HCT116 (cell line): ENCODE measurements around the gene PLEKHA8. TPM values are rescaled to one million over a fixed set of nuclear protein-coding genes. Genes with fewer than 3 reads are reported as not detected.

Source experiments
- ATAC-seq: fragments of 200-7000 bp; cut with Tn5 transposase; 2 replicates; pipeline ENCODE4 v1.9.1; 2020; ENCODE audit warnings: mild to moderate bottlenecking, moderate library complexity
- BruUV-seq: library from RNA; stranded (reverse); fragments of 400-500 nt; replicated peaks from 2 replicates; lab custom pipeline; 2021; lab: Mats Ljungman, UMichigan
- CTCF ChIA-PET: fragments of 300-600 bp; sonication (Branson Sonifier 250); formaldehyde crosslinking; loops from one replicate; lab custom pipeline; 2021; ENCODE audit warnings: antibody characterized with exemption; lab: Charles Lee
- POLR2A ChIA-PET: fragments of 300-600, 350-600 bp; sonication (Branson Sonifier 250); formaldehyde crosslinking; loops from one replicate; lab custom pipeline; 2021; ENCODE audit warnings: antibody characterized with exemption; lab: Charles Lee
- RAD21 ChIA-PET, 2 experiments: fragments of 300-600 bp; sonication (Branson Sonifier 250); formaldehyde crosslinking; loops; one replicate each; lab custom pipeline; 2023; ENCODE audit warnings: low total read pairs in 2 of 2; ENCODE audit not compliant: uncharacterized antibody in 2 of 2, unreplicated experiment in 2 of 2, low non-redundant PET in 1 of 2; lab: Charles Lee
- DNase-seq: peaks from one replicate; pipeline ENCODE4 v3.0.0-alpha.2; 2010; ENCODE audit warnings: low read depth, low spot score
- H2AFZ ChIP-seq: fragments of 200-600 bp; shearing (Covaris generic), sonication (generic); 2 replicates; pipeline ENCODE4 v1.6.1; 2017; ENCODE audit warnings: low read depth, mixed run types, mixed read lengths, antibody characterized with exemption, low read length; ENCODE audit not compliant: poor library complexity, severe bottlenecking
- H3K27ac ChIP-seq: 2 replicates; pipeline ENCODE4 v1.5.1; 2012; ENCODE audit warnings: low read depth, low read length
- H3K27me3 ChIP-seq: fragments of 200-600 bp; sonication (generic); 2 replicates; pipeline ENCODE4 v1.6.1; 2016; ENCODE audit warnings: mixed run types, low read length, mixed read lengths; ENCODE audit not compliant: insufficient read depth
- H3K36me3 ChIP-seq, 2 experiments: fragments of 200-500 bp in 1 of 2; fragments of 200-600 bp in 1 of 2; sonication (Bioruptor generic) in 1 of 2; sonication (generic) in 1 of 2; 2 replicates each; pipeline versions ENCODE4 v1.5.1 to v1.6.1; 2014 to 2016; ENCODE audit warnings: low read length in 2 of 2, inconsistent platforms in 1 of 2, mixed read lengths in 1 of 2, mixed run types in 1 of 2; ENCODE audit not compliant: insufficient read depth in 2 of 2, control insufficient read depth in 1 of 2
- H3K4me1 ChIP-seq, 2 experiments: fragments of 200-600 bp in 1 of 2; sonication (generic) in 1 of 2; 2 replicates each; pipeline versions ENCODE4 v1.5.1 to v1.6.1; 2012 to 2017; ENCODE audit warnings: low read length in 2 of 2, inconsistent platforms in 1 of 2, mild to moderate bottlenecking in 1 of 2, mixed read lengths in 1 of 2, mixed run types in 1 of 2, moderate library complexity in 1 of 2; ENCODE audit not compliant: insufficient read depth in 2 of 2, control insufficient read depth in 1 of 2
- H3K4me2 ChIP-seq: fragments of 200-600 bp; sonication (generic); 2 replicates; pipeline ENCODE4 v1.6.1; 2017; ENCODE audit warnings: mixed run types, low read length, mixed read lengths
- H3K4me3 ChIP-seq, 2 experiments: fragments of 200-600 bp in 1 of 2; sonication (generic) in 1 of 2; replicated peaks in 1 of 2; 2 replicates each; pipeline ENCODE4 v1.5.1; 2011 to 2016; ENCODE audit warnings: low read length in 2 of 2, control low read depth in 1 of 2, low read depth in 1 of 2, mild to moderate bottlenecking in 1 of 2, mixed read lengths in 1 of 2, mixed run types in 1 of 2
- H3K79me2 ChIP-seq: fragments of 200-600 bp; sonication (generic); 2 replicates; pipeline ENCODE4 v1.6.1; 2017; ENCODE audit warnings: mild to moderate bottlenecking, mixed run types, low read length, moderate library complexity, mixed read lengths; ENCODE audit not compliant: insufficient read depth
- H3K9ac ChIP-seq: fragments of 200-600 bp; sonication (generic); 2 replicates; pipeline ENCODE4 v1.6.1; 2016; ENCODE audit warnings: low read length, mixed read lengths
- H3K9me2 ChIP-seq: fragments of 200-600 bp; sonication (generic), shearing (Covaris generic); 2 replicates; pipeline ENCODE4 v1.6.1; 2017; ENCODE audit warnings: mixed run types, mild to moderate bottlenecking, moderate library complexity; ENCODE audit not compliant: insufficient read depth
- H3K9me3 ChIP-seq, 2 experiments: fragments of 200-500 bp in 1 of 2; fragments of 200-600 bp in 1 of 2; sonication (Bioruptor generic) in 1 of 2; sonication (generic) in 1 of 2; 2 replicates each; pipeline ENCODE4 v1.6.1; 2014 to 2017; ENCODE audit warnings: low read length in 2 of 2, mixed read lengths in 2 of 2, inconsistent platforms in 1 of 2, low read depth in 1 of 2, mild to moderate bottlenecking in 1 of 2, mixed run types in 1 of 2, moderate library complexity in 1 of 2; ENCODE audit not compliant: control insufficient read depth in 1 of 2, insufficient read depth in 1 of 2
- H4K20me1 ChIP-seq: fragments of 200-600 bp; sonication (generic), shearing (Covaris generic); 2 replicates; pipeline ENCODE4 v1.6.1; 2017; ENCODE audit warnings: mixed run types, mild to moderate bottlenecking, moderate library complexity; ENCODE audit not compliant: insufficient read depth
- CBX3 ChIP-seq: IDR thresholded peaks from 2 replicates; pipeline ENCODE4 v1.6.1; 2012; ENCODE audit warnings: low read depth
- EGR1 ChIP-seq: IDR thresholded peaks from 2 replicates; pipeline ENCODE4 v1.6.1; 2012; ENCODE audit warnings: low read depth
- ELF1 ChIP-seq: IDR thresholded peaks from 2 replicates; pipeline ENCODE4 v1.6.1; 2012; ENCODE audit warnings: low read depth, borderline replicate concordance
- EZH2 ChIP-seq: fragments of 200-600 bp; sonication (generic); IDR thresholded peaks from 2 replicates; pipeline ENCODE4 v1.6.1; 2017; ENCODE audit warnings: antibody characterized with exemption, mixed run types
- EZH2phosphoT487 ChIP-seq: fragments of 200-600 bp; IDR thresholded peaks from 2 replicates; pipeline ENCODE4 v1.6.1; 2018; ENCODE audit warnings: antibody characterized with exemption, borderline replicate concordance
- JUND ChIP-seq: IDR thresholded peaks from 2 replicates; pipeline ENCODE4 v1.6.1; 2012
- POLR2A ChIP-seq: IDR thresholded peaks from 2 replicates; pipeline ENCODE4 v1.7.0; 2011; ENCODE audit warnings: borderline replicate concordance; ENCODE audit not compliant: insufficient read depth, insufficient read length; ENCODE audit errors: extremely low read depth
- POLR2AphosphoS5 ChIP-seq: IDR thresholded peaks from 2 replicates; pipeline ENCODE4 v1.6.1; 2011; ENCODE audit warnings: mild to moderate bottlenecking, low read depth, low read length, moderate library complexity
- RAD21 ChIP-seq: IDR thresholded peaks from 2 replicates; pipeline ENCODE4 v1.6.1; 2012; ENCODE audit warnings: low read depth, mild to moderate bottlenecking
- SP1 ChIP-seq: IDR thresholded peaks from 2 replicates; pipeline ENCODE4 v1.6.1; 2012; ENCODE audit warnings: low read depth
- SRF ChIP-seq: IDR thresholded peaks from 2 replicates; pipeline ENCODE4 v1.6.1; 2012; ENCODE audit warnings: low read depth
- intact Hi-C: fragments of 100-400 bp; cut with micrococcal nuclease; formaldehyde crosslinking; loops from 2 replicates; pipeline ENCODE4 v1.10.0; 2022
- total RNA-seq: library from RNA; stranded (reverse); gene quantifications from one replicate; pipeline ENCODE4 v1.2.1, GENCODE V29; 2021; ENCODE audit not compliant: unreplicated experiment
- TF ChIP-seq, protein P1 (sequence below): IDR thresholded peaks from 2 replicates; pipeline ENCODE4 v1.6.1; 2012
- TF ChIP-seq, protein P2 (sequence below), 3 experiments: fragments of 200-600 bp in 1 of 3; sonication (generic) in 1 of 3; IDR thresholded peaks in 2 of 3; conservative IDR thresholded peaks in 1 of 3; 2 replicates each; pipeline ENCODE4 v1.5.1; 2012 to 2017; ENCODE audit warnings: low read depth in 2 of 3, low read length in 2 of 3, antibody characterized with exemption in 1 of 3, borderline replicate concordance in 1 of 3, control low read depth in 1 of 3, mild to moderate bottlenecking in 1 of 3, mixed read lengths in 1 of 3, mixed run types in 1 of 3, moderate library complexity in 1 of 3; ENCODE audit not compliant: insufficient read depth in 1 of 3
- TF ChIP-seq, protein P3 (sequence below): IDR thresholded peaks from 2 replicates; pipeline ENCODE4 v1.6.1; 2012

PLEKHA8 gene
- total RNA-seq, 1 experiment from 2014 or later, result 13.6 TPM

DNA sequence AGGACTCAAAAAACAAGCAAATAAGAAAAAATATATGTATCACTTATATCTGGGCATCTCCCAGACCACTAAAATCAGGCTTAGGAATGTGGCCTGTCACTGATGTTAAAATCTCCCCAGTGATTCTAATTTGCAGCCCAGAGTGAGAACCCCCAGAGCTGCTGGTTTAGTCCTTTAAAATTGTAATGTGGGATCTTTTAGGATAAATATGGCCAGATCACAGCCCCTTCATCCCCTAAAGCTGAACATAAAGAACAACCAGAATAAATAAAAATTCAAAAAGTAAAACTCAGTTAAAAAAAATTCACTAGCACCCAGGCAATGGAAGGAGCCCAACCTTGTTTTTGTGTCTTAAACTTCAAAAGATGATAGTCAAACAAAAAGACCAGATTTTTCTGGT lies 60.1 kb downstream of the PLEKHA8 start:
- intact Hi-C loops, result no loop called here
- TF ChIP-seq, protein P1, sequence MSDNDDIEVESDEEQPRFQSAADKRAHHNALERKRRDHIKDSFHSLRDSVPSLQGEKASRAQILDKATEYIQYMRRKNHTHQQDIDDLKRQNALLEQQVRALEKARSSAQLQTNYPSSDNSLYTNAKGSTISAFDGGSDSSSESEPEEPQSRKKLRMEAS, result no peak
- TF ChIP-seq, protein P2, sequence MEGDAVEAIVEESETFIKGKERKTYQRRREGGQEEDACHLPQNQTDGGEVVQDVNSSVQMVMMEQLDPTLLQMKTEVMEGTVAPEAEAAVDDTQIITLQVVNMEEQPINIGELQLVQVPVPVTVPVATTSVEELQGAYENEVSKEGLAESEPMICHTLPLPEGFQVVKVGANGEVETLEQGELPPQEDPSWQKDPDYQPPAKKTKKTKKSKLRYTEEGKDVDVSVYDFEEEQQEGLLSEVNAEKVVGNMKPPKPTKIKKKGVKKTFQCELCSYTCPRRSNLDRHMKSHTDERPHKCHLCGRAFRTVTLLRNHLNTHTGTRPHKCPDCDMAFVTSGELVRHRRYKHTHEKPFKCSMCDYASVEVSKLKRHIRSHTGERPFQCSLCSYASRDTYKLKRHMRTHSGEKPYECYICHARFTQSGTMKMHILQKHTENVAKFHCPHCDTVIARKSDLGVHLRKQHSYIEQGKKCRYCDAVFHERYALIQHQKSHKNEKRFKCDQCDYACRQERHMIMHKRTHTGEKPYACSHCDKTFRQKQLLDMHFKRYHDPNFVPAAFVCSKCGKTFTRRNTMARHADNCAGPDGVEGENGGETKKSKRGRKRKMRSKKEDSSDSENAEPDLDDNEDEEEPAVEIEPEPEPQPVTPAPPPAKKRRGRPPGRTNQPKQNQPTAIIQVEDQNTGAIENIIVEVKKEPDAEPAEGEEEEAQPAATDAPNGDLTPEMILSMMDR (IDR thresholded peaks at IDR 0.05 in 2 of 3, conservative IDR thresholded peaks at IDR 0.05 in 1 of 3; ENCODE audit: borderline replicate concordance in 1 of 3, insufficient read depth in 1 of 3, low read depth in 2 of 3, low read length in 2 of 3), result no peak
- TF ChIP-seq SRF (no peak), JUND (no peak), EGR1 (no peak), ELF1 (no peak), POLR2AphosphoS5 (no peak), RAD21 (no peak), POLR2A (no peak), EZH2phosphoT487 (no peak), SP1 (no peak), EZH2 (no peak), CBX3 (no peak)
- TF ChIP-seq, protein P3, sequence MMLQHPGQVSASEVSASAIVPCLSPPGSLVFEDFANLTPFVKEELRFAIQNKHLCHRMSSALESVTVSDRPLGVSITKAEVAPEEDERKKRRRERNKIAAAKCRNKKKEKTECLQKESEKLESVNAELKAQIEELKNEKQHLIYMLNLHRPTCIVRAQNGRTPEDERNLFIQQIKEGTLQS, result no peak
- Histone ChIP-seq H3K27ac (no peak overlapping the region), H3K4me2 (no peak overlapping the region), H3K4me3 (no peak overlapping the region), H3K4me1 (peaks cover 0 to 5% of the 10 kb centered on the region in 2 experiments; a peak in 1 of 4 replicates), H3K9me3 (no peaks in the 10 kb centered on the region), H3K79me2 (no peaks in the 10 kb centered on the region), H4K20me1 (no peaks in the 10 kb centered on the region), H3K27me3 (no peaks in the 10 kb centered on the region), H2AFZ (no peak overlapping the region), H3K9ac (no peak overlapping the region), H3K36me3 (no peaks in the 10 kb centered on the region), H3K9me2 (no peaks in the 10 kb centered on the region)
- BruUV-seq, result no TSS peak
- ChIA-PET RAD21 (no interaction called here), CTCF (no interaction called here), POLR2A (no interaction called here)
- DNase-seq (no peak), ATAC-seq (no peak)
